Fibroblast of villous mesenchyme (primary cell): ENCODE measurements around the gene DUSP22. TPM values are rescaled to one million over a fixed set of nuclear protein-coding genes. Genes with fewer than 3 reads are reported as not detected.
A peak's percentile ranks its signal among the peaks of the same experiment; 100 is the strongest.

Experiments
- DNase-seq: peaks from one replicate; pipeline ENCODE4 v3.0.0-alpha.2; 2010; ENCODE audit warnings: low read depth
- H3K4me3 ChIP-seq: 2 replicates; pipeline ENCODE4 v1.5.1; 2011; ENCODE audit warnings: low read depth, mild to moderate bottlenecking, low read length
- total RNA-seq: library from RNA; depleted of rRNA; stranded (reverse); fragments of >200 nt; gene quantifications from 2 replicates; pipeline ENCODE4 v1.2.3, GENCODE V29; 2012
- TF ChIP-seq, protein P1 (sequence below): IDR thresholded peaks from 2 replicates; pipeline ENCODE4 v1.5.1; 2012; ENCODE audit warnings: low read depth, mild to moderate bottlenecking, low read length; ENCODE audit not compliant: insufficient read depth

DUSP22 gene
- total RNA-seq, 1 donor = 14.7 TPM

DNA sequence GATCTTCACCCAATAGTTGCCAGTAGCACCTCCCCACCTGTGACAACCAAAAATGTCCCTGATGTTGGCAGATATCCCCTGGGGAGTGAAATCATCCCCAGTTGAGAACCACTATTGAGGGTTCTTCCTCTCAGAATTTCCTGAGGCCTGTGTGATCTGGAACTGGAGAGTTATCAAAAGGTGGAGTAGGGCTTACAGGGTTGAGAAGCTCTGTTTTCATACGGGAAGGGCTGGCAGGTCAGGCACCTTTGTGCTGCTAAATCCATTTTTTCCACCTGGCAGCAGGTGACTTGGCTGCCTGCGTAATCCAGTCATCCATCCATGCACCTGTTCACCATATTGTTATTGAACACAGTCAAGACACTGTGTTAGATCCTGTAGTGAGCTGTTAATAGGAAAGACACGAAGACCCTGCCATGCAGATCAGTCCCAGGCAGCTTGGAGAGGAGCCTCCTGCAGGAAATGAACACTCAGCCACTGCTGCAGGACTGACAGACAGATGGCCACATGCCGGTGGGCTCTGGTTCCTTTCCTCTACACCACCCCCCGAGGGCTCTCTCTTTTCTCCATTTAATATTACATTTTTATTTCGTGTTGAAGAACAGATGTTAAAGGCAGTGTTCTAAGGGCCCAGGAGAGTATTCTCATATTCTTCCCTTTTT, 5.4 kb downstream of the DUSP22 start:
- DNase-seq = no peak
- no peak overlapping the region for H3K4me3 ChIP-seq
- TF ChIP-seq, protein P1, sequence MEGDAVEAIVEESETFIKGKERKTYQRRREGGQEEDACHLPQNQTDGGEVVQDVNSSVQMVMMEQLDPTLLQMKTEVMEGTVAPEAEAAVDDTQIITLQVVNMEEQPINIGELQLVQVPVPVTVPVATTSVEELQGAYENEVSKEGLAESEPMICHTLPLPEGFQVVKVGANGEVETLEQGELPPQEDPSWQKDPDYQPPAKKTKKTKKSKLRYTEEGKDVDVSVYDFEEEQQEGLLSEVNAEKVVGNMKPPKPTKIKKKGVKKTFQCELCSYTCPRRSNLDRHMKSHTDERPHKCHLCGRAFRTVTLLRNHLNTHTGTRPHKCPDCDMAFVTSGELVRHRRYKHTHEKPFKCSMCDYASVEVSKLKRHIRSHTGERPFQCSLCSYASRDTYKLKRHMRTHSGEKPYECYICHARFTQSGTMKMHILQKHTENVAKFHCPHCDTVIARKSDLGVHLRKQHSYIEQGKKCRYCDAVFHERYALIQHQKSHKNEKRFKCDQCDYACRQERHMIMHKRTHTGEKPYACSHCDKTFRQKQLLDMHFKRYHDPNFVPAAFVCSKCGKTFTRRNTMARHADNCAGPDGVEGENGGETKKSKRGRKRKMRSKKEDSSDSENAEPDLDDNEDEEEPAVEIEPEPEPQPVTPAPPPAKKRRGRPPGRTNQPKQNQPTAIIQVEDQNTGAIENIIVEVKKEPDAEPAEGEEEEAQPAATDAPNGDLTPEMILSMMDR = no peak

DNA sequence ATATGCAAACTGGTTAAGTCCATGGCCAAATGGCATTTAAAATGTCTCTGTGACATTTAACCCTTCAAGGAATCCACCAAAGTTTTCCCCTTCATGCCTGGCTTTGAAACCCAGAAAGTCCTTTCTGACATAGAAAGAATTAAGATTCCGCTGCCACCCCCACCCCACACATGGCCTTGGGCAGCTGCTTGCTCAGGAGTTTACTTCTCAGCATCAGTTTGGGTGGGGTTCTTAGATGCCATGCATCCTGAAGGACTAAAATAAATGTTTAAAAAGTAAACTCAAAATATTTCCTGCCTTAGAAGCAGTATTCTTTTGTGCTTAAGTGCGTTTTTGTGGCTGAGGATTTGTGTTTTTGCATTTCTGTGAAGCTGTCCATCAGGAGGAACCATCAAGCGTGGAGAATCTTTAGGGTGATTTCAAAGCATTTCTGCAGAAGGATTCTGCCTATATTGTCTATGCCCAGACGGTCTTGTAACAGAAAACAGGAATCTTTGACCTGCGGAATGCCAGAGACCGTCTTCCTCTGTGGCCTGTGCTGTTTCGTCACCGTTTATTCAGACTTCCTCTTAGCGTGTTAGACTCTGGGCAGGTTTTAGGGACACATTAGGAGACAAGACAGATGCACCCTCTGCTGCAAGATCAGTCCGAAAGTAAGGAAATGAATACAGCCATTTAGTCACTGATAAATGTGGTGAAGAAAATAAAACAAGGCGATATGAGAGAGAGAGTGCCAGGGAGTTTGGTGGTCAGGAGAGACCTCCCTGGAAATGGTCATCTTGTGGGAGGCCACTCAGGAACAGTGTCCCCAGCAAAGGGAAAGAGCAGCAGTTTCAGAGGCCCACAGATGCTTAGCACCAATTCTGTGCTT, 6.2 kb downstream of the DUSP22 start:
- no peak overlapping the region for H3K4me3 ChIP-seq
- TF ChIP-seq, protein P1 = no peak
- peak; percentile 16 for DNase-seq

DNA sequence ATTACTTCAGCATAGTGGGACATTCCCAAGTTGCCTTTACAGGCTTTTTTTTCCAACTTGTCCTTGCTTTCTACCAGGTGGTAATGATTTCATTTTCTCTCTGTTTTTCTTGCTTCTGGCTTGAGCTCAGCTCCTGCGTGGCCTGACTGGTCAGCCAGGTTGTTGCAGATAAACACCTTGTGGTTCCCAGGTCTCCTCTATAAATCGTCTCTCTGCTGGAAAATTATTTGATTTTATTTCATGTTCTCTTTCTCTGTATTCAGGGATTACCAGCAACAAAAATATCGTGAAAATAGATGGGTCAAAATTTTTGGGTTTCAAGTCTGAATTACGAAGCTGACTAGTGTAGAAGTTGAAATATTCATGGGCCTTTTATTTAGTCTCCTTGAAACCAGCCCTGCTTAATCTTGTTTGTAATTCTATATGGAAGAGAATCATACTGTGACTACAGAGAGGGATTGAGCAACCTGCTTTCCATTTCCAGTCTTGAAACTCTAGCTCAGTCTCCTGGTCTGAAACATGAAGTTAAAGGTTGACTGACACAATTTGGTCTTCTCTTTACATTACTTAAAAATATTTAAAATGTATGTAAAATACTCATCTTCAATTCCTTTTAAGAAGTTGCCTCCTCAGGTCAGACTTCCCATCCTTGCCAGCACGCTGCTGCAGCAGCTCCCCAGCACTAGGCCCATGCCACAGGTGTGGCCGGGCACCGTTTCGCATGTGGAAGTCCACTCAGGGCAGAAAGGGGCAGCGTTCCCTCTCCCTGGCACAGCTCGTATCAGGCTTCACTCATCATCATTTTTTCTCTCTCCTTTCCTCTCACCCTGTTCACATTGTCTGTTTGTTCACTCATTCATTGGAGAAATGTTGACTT, 7.1 kb downstream of the DUSP22 start:
- DNase-seq = peak; percentile 13
- TF ChIP-seq, protein P1 = no peak
- no peak overlapping the region for H3K4me3 ChIP-seq

DNA sequence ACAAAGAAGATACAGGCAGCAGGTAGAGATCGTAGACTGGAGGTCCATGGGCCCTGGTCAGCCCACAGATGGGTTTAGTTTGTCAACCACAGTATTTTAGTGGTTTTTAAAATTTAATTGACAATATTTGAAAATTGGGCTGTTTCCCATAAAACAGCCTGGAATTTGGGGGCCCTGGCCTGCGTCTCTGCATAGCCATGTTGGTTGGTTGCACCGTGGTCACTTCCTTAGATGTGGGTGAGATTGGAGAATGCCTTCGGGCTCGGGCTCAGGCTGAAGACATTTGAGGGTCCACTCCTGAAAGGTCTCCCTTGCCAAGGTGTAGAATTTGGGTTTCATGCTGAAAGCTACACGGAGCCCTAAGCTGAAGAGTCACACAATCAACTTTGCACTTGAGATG, 7.7 kb downstream of the DUSP22 start:
- DNase-seq = no peak
- no peak overlapping the region for H3K4me3 ChIP-seq
- TF ChIP-seq, protein P1 = no peak

DNA sequence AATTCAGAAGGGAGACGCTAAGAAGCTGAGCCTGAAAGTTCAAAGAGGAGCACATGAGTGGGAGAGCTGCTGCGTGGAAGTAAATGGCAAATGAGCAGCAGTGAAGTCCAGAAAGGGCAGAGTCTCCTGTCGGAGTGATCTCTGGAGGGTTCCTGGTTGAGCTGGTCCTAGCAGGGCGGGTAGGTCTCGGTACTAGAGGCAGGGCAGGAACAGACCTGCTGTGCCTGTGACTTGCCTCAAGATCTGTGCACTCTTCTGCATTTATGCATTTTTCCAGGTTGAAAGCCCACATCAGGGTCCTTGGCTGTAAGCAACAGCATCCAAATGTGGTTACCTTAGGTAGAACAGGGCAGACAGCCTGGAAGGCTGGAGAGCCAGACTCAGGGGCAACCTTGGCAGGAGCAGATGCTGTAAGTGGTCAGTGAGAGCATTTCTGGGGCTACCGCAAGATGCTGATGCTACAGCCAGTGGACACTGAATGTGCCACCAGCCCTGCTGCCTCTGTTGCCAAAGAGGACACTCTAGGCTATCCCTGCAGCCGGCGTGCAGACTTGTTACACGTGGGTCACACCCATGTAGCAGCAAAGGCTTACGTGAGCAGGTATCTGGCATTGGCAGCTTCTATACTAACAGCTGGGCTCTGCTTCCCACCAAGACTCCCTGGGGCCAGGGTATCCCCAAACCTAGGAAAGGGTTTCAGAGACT, 8.4 kb downstream of the DUSP22 start:
- no peak overlapping the region for H3K4me3 ChIP-seq
- no peak for DNase-seq
- TF ChIP-seq, protein P1 = no peak

DNA sequence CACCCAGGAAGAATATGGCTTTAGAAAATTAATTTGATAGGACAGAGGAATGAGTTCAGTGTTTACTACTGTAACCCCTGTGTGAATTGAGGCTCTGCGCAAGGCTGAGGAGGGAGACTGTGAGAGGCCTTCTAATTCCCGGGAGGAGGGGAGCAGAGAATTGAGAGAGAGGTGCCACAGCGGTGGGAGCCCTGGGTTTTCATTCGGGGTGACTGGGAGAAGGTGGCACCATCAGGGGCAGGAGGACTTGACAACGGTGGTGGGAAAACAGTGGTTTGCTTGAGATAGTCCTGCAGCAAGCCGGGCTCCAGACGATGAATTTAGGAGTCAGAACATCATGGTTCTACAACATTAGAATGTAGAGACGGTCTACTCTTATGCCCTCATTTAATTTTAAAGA, 9.2 kb downstream of the DUSP22 start:
- no peak for DNase-seq
- TF ChIP-seq, protein P1 = no peak

More for the DNA sequence above, 9.2 kb downstream of the DUSP22 start:
- H3K4me3 ChIP-seq = no peak overlapping the region
